RCC 7860 (cell line): ENCODE data around the gene JHY.

ENCODE experiments used
- DNase-seq: peaks from one replicate; pipeline ENCODE4 v3.0.0-alpha.2; 2015; ENCODE audit warnings: low spot score
- FAIRE-seq: peaks from 2 replicates; lab custom pipeline; 2012; peaks lifted over from hg19 to GRCh38; lab: Jason Lieb, UNC

JHY gene

DNA sequence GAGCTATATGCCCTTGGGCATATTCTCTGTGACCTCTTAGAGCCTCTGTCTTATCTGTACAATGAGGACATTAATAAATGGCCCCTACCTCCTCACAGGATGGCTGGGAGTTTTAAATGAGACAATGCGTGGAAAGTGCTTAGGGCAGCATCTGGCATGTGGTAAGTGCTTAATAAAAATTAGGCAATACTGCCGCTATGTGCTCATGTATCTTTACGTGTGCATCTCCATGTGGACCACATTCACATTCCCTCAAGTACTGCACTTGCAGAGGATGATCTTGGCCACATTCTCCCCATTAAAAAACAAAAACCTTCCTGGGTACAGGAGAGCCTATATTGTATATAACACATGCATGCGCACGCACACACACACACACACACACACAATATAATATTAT lies 118.2 kb downstream of the JHY start:
- DNase-seq (no peak), FAIRE-seq (no peak)

- DNase-seq (no peak), FAIRE-seq (no peak)
Measured at GRCh38 chr11:123006860-123007542, 124.4 kb downstream of the JHY start.
